ENCODE data around the gene MBNL2.

Gene MBNL2

GRCh38 chr13:97211300-97211699 is 10.8 kb upstream of the MBNL2 start:
- no peak for DNase-seq (ENCODE audit: low read depth in 1 of 2, low spot score in 1 of 2)

- DNase-seq (ENCODE audit: low read depth in 1 of 2, low spot score in 1 of 2): no peak
Observed at GRCh38 chr13:97212004-97212403, 10.1 kb upstream of the MBNL2 start.

GRCh38 chr13:97212601-97213040 is 9.5 kb upstream of the MBNL2 start:
- no peak for DNase-seq (ENCODE audit: low read depth in 1 of 2, low spot score in 1 of 2)

GRCh38 chr13:97214921-97215320 is 7.2 kb upstream of the MBNL2 start:
- DNase-seq (ENCODE audit: low read depth in 1 of 2, low spot score in 1 of 2): no peak

GRCh38 chr13:97215325-97215724 is 6.8 kb upstream of the MBNL2 start:
- DNase-seq (ENCODE audit: low read depth in 1 of 2, low spot score in 1 of 2): no peak

- DNase-seq (ENCODE audit: low read depth in 1 of 2, low spot score in 1 of 2): no peak
Observed at GRCh38 chr13:97219226-97219625, 2.9 kb upstream of the MBNL2 start.

- no peak for DNase-seq (ENCODE audit: low read depth in 1 of 2, low spot score in 1 of 2)
Observed at GRCh38 chr13:97220151-97220900, 1.8 kb upstream of the MBNL2 start.

GRCh38 chr13:97221046-97221445 is 1.1 kb upstream of the MBNL2 start:
- DNase-seq (ENCODE audit: low read depth in 1 of 2, low spot score in 1 of 2): no peak

GRCh38 chr13:97221466-97221865 is 667 bp upstream of the MBNL2 start:
- DNase-seq (ENCODE audit: low read depth in 1 of 2, low spot score in 1 of 2): no peak

GRCh38 chr13:97223037-97223710 is 1.0 kb downstream of the MBNL2 start:
- DNase-seq (ENCODE audit: low read depth in 1 of 2, low spot score in 1 of 2): no peak

- no peak for DNase-seq (ENCODE audit: low read depth in 1 of 2, low spot score in 1 of 2)
Observed at GRCh38 chr13:97223711-97224541, 1.8 kb downstream of the MBNL2 start.

GRCh38 chr13:97224544-97225300 is 2.6 kb downstream of the MBNL2 start:
- no peak for DNase-seq (ENCODE audit: low read depth in 1 of 2, low spot score in 1 of 2)

- DNase-seq (ENCODE audit: low read depth in 1 of 2, low spot score in 1 of 2): no peak
Observed at GRCh38 chr13:97225533-97225932, 3.4 kb downstream of the MBNL2 start.

GRCh38 chr13:97226013-97226412 is 3.9 kb downstream of the MBNL2 start:
- DNase-seq (ENCODE audit: low read depth in 1 of 2, low spot score in 1 of 2): no peak

GRCh38 chr13:97226788-97227627 is 4.9 kb downstream of the MBNL2 start:
- DNase-seq (ENCODE audit: low read depth in 1 of 2, low spot score in 1 of 2): no peak

- no peak for DNase-seq (ENCODE audit: low read depth in 1 of 2, low spot score in 1 of 2)
Observed at GRCh38 chr13:97228850-97229521, 6.9 kb downstream of the MBNL2 start.

- no peak for DNase-seq (ENCODE audit: low read depth in 1 of 2, low spot score in 1 of 2)
Observed at GRCh38 chr13:97229699-97230098, 7.6 kb downstream of the MBNL2 start.

- no peak for DNase-seq (ENCODE audit: low read depth in 1 of 2, low spot score in 1 of 2)
Observed at GRCh38 chr13:97231118-97231828, 9.1 kb downstream of the MBNL2 start.

- no peak for DNase-seq (ENCODE audit: low read depth in 1 of 2, low spot score in 1 of 2)
Observed at GRCh38 chr13:97231829-97232196, 9.7 kb downstream of the MBNL2 start.

All from activated T-helper 1 cell treated with anti-CD3 and anti-CD28 coated beads, Interleukin-2, amount 50 U/mL, for 16 hours (primary cell).